Activated naive CD8-positive, alpha-beta T cell treated with anti-CD3 and anti-CD28 coated beads for 36 hours (primary cell): ENCODE measurements around the gene CTNNA2. TPM values are rescaled to one million over a fixed set of nuclear protein-coding genes. Genes with fewer than 3 reads are reported as not detected.

Experiments
- DNase-seq: peaks from one replicate; pipeline ENCODE4 v3.0.0; 2021
- H3K27ac Mint-ChIP-seq: one replicate; pipeline ENCODE4 v1.8.0; 2022; ENCODE audit warnings: mild to moderate bottlenecking, moderate library complexity, mixed read lengths
- H3K27me3 Mint-ChIP-seq: one replicate; pipeline ENCODE4 v1.8.0; 2022; ENCODE audit warnings: mild to moderate bottlenecking, mixed read lengths
- H3K36me3 Mint-ChIP-seq: one replicate; pipeline ENCODE4 v1.8.0; 2021; ENCODE audit warnings: mild to moderate bottlenecking, mixed read lengths
- H3K4me1 Mint-ChIP-seq: one replicate; pipeline ENCODE4 v1.8.0; 2021; ENCODE audit warnings: mixed read lengths
- H3K4me3 Mint-ChIP-seq: one replicate; pipeline ENCODE4 v1.8.0; 2022; ENCODE audit warnings: mild to moderate bottlenecking, moderate library complexity, mixed read lengths
- H3K9me3 Mint-ChIP-seq: one replicate; pipeline ENCODE4 v1.8.0; 2022; ENCODE audit warnings: mixed read lengths
- total RNA-seq, 2 experiments: library from RNA; stranded (reverse); gene quantifications; one replicate each; pipeline ENCODE4 v1.2.3, GENCODE V29; 2021

The CTNNA2 gene
- total RNA-seq, 2 experiments from 2014 or later: not detected

GRCh38 chr2:79713131-79713785 is 200.4 kb downstream of the CTNNA2 start:
- no peak overlapping the region for H3K27ac Mint-ChIP-seq
- H3K36me3 Mint-ChIP-seq: no peaks in the 10 kb centered on the region
- peaks cover 5% of the 10 kb centered on the region for H3K9me3 Mint-ChIP-seq
- H3K27me3 Mint-ChIP-seq: no peaks in the 10 kb centered on the region
- no peak overlapping the region for H3K4me3 Mint-ChIP-seq
- H3K4me1 Mint-ChIP-seq: no peaks in the 10 kb centered on the region
- DNase-seq: no peak

DNA sequence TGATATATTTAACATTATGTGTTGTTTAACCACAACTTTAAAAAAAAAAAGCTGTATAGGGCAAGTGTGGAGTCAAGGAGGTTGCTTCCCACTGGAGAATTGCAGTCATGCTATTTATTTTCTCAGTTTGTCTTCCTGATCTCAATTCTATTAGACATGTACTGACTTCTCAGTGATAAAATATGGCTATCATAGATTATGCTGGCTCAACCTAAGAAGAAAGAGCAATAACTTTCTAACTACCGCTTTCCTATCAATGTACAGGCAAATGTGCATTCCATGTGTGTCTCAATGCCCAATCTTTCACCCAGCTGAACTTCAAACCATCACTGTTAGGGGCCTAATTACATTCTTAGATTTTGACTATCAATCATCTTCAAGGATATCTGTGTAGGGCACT is 201.4 kb downstream of the CTNNA2 start:
- no peak for DNase-seq
- Mint-ChIP-seq H3K4me1 (no peaks in the 10 kb centered on the region), H3K27me3 (no peaks in the 10 kb centered on the region), H3K4me3 (no peak overlapping the region), H3K36me3 (no peaks in the 10 kb centered on the region), H3K9me3 (peaks cover 5% of the 10 kb centered on the region), H3K27ac (no peak overlapping the region)

DNA sequence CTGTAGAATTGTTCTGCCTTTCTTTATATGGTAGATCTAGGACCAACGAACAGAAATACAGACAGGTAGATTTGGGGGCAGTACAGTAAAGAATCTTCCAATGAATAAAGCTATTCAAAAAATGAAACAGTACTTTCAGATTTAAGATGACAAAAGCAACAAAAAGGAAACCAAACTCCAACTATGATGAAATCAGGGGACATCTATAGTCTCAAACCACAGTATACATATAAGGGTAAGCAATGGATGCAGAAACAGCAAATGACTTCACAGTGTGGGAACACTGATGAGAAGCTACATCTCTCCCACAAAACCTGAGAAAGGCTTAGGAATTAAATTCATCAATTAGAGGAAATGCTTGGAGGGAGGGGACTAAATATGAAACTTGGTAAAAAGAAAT is 202.5 kb downstream of the CTNNA2 start:
- Mint-ChIP-seq H3K36me3 (no peaks in the 10 kb centered on the region), H3K4me1 (no peaks in the 10 kb centered on the region), H3K27me3 (no peaks in the 10 kb centered on the region), H3K27ac (no peak overlapping the region), H3K4me3 (no peak overlapping the region), H3K9me3 (peaks cover 10% of the 10 kb centered on the region)
- DNase-seq: no peak

DNA sequence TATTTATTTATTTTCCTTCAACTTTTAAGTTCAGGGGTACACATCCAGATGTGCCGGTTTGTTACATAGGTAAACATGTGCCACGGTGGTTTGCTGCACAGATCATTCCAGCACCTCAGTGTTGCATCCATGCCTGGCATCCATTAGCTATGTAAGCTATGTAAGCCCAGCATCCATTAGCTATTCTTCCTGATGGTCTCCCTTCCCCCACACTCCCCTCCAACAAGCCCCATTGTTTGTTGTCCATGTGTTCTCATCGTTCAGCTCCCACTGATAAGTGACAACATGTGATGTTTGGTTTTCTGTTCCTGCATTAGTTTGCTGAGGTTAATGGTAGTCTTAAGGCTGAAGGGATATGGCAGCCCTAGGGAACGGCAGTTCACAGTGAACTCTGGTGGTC is 203.4 kb downstream of the CTNNA2 start:
- Mint-ChIP-seq H3K4me1 (no peaks in the 10 kb centered on the region), H3K27ac (no peak overlapping the region), H3K4me3 (no peak overlapping the region), H3K27me3 (no peaks in the 10 kb centered on the region), H3K36me3 (no peaks in the 10 kb centered on the region), H3K9me3 (peaks cover 10% of the 10 kb centered on the region)
- DNase-seq: no peak

- Mint-ChIP-seq H3K36me3 (no peaks in the 10 kb centered on the region), H3K4me3 (no peak overlapping the region), H3K27ac (no peak overlapping the region), H3K27me3 (no peaks in the 10 kb centered on the region), H3K9me3 (peaks cover 14% of the 10 kb centered on the region), H3K4me1 (no peaks in the 10 kb centered on the region)
- no peak for DNase-seq
These were observed 204.6 kb downstream of the CTNNA2 start for GRCh38 chr2:79717364-79718007.

DNA sequence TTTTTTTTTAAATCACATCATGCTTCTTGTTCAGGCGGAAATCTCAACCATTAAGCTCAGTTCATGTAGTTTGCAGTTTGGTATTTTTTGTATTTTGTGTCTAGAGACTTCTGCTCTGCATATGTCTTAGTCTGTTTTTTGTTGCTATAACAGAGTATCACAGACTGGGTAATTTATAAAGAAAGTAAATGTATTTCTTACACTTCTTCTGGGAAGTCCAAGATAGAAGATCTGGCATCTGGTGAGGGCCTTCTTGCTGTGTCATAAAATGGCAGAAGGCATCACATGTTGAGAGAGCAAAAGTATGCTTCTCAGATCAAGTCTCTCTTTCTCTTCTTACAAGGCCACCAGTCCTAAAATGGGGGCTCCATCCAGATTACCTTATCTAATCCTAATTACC is 208.2 kb downstream of the CTNNA2 start:
- Mint-ChIP-seq H3K9me3 (peaks cover 13% of the 10 kb centered on the region), H3K27me3 (no peaks in the 10 kb centered on the region), H3K4me3 (no peak overlapping the region), H3K36me3 (no peaks in the 10 kb centered on the region), H3K27ac (no peak overlapping the region), H3K4me1 (no peaks in the 10 kb centered on the region)
- no peak for DNase-seq

DNA sequence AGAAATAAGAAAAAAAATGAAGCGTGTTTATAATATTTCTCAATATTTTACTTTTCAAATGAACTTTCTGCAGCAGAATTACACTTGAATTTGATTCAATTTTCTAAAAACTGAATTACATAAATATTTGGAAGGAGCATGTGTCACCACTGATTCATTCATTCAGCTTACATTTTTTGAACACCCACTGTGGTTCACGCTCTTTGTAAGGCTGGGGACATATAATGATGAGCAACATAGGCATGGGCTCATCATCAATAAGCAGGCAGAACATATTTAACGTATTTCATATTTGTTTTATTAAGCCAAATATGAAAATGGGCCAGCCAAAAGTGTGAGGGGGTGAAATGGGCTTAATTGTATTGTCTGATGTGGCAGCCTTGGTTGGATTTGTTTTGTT is 209.1 kb downstream of the CTNNA2 start:
- Mint-ChIP-seq H3K9me3 (peaks cover 13% of the 10 kb centered on the region), H3K27me3 (no peaks in the 10 kb centered on the region), H3K4me1 (no peaks in the 10 kb centered on the region), H3K36me3 (no peaks in the 10 kb centered on the region), H3K27ac (no peak overlapping the region), H3K4me3 (no peak overlapping the region)
- DNase-seq: no peak

DNA sequence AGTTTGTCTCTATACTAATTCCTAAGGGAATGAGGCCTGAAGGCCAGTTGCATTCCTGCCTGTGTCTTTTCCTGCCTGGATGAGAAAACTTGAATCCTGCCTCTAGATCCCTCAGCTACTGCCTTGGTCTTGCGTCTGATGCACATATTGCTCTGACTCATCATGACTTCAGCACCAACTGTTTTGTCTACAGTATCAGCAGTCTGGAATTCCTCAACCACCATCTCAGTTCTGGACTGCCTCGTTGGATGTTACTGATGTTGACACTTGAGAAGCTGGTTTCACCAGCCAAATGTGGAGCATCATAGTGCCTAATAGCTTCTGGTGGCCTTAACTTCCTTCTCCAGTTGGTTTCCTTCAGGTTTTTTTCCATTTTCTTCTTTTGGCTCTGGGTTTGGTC is 211.0 kb downstream of the CTNNA2 start:
- no peak for DNase-seq
- no peak overlapping the region for H3K4me3 Mint-ChIP-seq
- no peaks in the 10 kb centered on the region for H3K36me3 Mint-ChIP-seq
- H3K9me3 Mint-ChIP-seq: peaks cover 13% of the 10 kb centered on the region
- H3K27me3 Mint-ChIP-seq: no peaks in the 10 kb centered on the region
- H3K4me1 Mint-ChIP-seq: no peaks in the 10 kb centered on the region
- H3K27ac Mint-ChIP-seq: no peak overlapping the region

DNA sequence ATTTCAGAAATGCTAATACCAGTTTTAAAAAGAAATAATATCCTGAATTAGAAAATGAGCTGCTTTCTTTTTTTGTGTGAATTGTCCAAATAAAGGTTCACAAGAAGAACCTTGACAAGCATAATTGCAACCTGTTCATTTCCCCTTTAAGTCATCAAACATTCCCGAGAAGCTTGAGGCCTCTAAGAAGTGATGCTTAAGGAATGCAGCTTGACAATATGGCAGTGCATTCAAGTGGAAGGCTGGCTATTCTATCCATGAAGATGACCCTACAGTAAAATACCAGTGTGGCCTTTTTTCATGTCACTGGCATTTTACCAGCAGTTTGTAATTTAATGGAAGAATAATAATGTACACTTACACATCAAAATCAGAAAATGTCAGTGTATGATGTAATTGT is 216.7 kb downstream of the CTNNA2 start:
- no peaks in the 10 kb centered on the region for H3K36me3 Mint-ChIP-seq
- no peak overlapping the region for H3K4me3 Mint-ChIP-seq
- DNase-seq: no peak
- no peak overlapping the region for H3K27ac Mint-ChIP-seq
- no peaks in the 10 kb centered on the region for H3K4me1 Mint-ChIP-seq
- peaks cover 3% of the 10 kb centered on the region for H3K9me3 Mint-ChIP-seq
- H3K27me3 Mint-ChIP-seq: no peaks in the 10 kb centered on the region

- peaks cover 9% of the 10 kb centered on the region for H3K9me3 Mint-ChIP-seq
These were observed 221.7 kb downstream of the CTNNA2 start for GRCh38 chr2:79734518-79734917.

GRCh38 chr2:79740879-79741443 is 228.1 kb downstream of the CTNNA2 start:
- Mint-ChIP-seq H3K4me3 (no peak overlapping the region), H3K27me3 (no peaks in the 10 kb centered on the region), H3K4me1 (no peaks in the 10 kb centered on the region), H3K9me3 (peaks cover 6% of the 10 kb centered on the region), H3K27ac (no peak overlapping the region), H3K36me3 (no peaks in the 10 kb centered on the region)
- DNase-seq: no peak

More at GRCh38 chr2:79734518-79734917, 221.7 kb downstream of the CTNNA2 start:
- H3K36me3 Mint-ChIP-seq: no peaks in the 10 kb centered on the region
- H3K4me1 Mint-ChIP-seq: no peaks in the 10 kb centered on the region
- no peak overlapping the region for H3K27ac Mint-ChIP-seq
- H3K4me3 Mint-ChIP-seq: no peak overlapping the region
- DNase-seq: no peak
- no peaks in the 10 kb centered on the region for H3K27me3 Mint-ChIP-seq

DNA sequence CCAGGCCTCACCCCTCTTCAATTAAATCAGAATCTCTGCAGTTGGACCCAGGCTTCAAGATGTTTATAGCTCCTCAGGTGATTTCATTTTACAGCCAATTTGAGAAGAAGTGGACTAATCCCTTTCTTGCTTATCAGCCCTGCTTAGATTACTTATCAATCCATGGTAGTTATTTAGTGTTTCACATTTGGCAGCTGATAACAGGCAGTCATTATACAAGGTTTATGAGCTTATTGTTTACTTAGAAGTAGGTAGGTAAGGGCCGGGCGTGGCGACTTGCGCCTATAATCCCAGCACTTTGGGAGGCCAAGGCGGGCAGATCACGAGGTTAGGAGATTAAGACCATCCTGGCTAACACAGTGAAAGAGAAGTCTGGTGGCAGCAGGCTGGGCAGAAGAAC is 237.5 kb downstream of the CTNNA2 start:
- H3K27ac Mint-ChIP-seq: no peak overlapping the region
- DNase-seq: no peak
- H3K4me1 Mint-ChIP-seq: no peaks in the 10 kb centered on the region
- H3K36me3 Mint-ChIP-seq: no peaks in the 10 kb centered on the region
- H3K27me3 Mint-ChIP-seq: no peaks in the 10 kb centered on the region
- no peak overlapping the region for H3K4me3 Mint-ChIP-seq
- peaks cover 2% of the 10 kb centered on the region for H3K9me3 Mint-ChIP-seq

DNA sequence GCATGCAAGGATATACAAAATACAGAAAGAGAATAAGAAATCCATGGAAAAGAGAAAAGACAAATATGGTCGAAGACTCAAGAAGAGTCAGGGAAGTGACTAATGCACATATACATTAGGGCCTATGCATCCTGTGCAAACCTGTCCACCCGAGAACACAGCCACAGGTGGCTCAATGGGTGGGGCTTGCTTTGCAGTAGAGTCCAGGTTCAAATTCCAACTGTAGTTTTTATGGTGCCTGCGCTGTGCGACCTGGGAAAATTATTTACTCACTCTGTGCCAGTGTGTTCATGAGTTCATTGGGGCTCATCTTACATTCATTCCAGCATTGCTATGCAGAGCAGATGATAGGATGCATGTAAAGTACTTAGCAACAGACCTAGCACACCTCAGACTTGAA is 244.7 kb downstream of the CTNNA2 start:
- Mint-ChIP-seq H3K4me1 (no peaks in the 10 kb centered on the region), H3K27me3 (no peaks in the 10 kb centered on the region), H3K27ac (no peak overlapping the region), H3K9me3 (peaks cover 2% of the 10 kb centered on the region), H3K36me3 (no peaks in the 10 kb centered on the region), H3K4me3 (no peak overlapping the region)
- no peak for DNase-seq

- peaks cover 2% of the 10 kb centered on the region for H3K9me3 Mint-ChIP-seq
- no peak for DNase-seq
These were observed 245.2 kb downstream of the CTNNA2 start for GRCh38 chr2:79758042-79758441.

DNA sequence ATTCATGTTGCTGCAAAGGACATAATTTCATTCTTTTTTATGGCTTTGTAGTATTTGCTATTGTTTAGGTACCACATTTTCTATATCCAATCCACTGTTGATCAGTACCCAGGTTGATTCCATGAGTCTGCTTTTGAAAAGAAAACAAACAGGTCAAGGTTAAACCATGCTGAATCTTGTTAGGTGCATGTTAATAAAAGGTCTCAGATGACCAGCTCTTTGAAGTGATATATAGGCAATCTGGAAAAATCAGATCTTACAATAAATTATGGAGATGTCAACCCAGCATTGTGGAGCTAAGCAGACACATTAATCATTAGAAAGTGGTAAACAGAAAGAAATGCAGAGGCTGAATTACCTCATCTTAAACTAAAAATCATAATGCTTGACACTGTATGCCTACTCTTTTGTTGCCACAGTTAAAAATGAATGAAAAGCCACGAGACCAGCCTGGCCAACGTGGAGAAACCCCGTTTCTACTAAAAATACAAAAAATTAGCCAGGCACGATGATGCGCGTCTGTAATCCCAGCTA is 246.0 kb downstream of the CTNNA2 start:
- H3K27me3 Mint-ChIP-seq: no peaks in the 10 kb centered on the region
- peaks cover 2% of the 10 kb centered on the region for H3K9me3 Mint-ChIP-seq
- no peaks in the 10 kb centered on the region for H3K4me1 Mint-ChIP-seq
- H3K36me3 Mint-ChIP-seq: no peaks in the 10 kb centered on the region
- DNase-seq: no peak
- no peak overlapping the region for H3K4me3 Mint-ChIP-seq
- H3K27ac Mint-ChIP-seq: no peak overlapping the region

More at GRCh38 chr2:79758042-79758441, 245.2 kb downstream of the CTNNA2 start:
- no peaks in the 10 kb centered on the region for H3K27me3 Mint-ChIP-seq
- no peak overlapping the region for H3K4me3 Mint-ChIP-seq
- no peaks in the 10 kb centered on the region for H3K36me3 Mint-ChIP-seq
- H3K27ac Mint-ChIP-seq: no peak overlapping the region
- H3K4me1 Mint-ChIP-seq: no peaks in the 10 kb centered on the region

DNA sequence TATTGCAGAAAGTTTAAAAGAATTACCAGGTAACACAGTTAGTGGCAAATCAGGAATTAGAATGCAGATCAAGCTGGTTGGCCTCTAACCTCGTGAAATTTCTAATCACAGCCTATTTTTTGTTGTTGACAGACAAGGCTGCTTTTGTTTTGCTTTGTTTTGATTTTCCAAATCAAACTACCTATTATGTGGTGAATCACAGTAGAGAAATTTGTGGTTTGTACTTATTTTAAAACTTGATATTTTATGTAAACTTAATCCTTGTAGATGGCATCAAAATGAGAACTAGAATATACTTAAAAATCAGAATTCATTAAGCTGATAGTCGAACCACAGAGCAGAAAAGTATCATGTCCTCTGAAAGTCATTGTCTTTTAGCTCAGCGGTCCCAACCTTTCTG is 258.1 kb downstream of the CTNNA2 start:
- no peak for DNase-seq
- Mint-ChIP-seq H3K36me3 (no peaks in the 10 kb centered on the region), H3K9me3 (peaks cover 1% of the 10 kb centered on the region), H3K4me1 (no peaks in the 10 kb centered on the region), H3K27ac (no peak overlapping the region), H3K27me3 (no peaks in the 10 kb centered on the region), H3K4me3 (no peak overlapping the region)
